GM21786 (cell line): ENCODE measurements around the gene ZNF862.

Source experiments
- ATAC-seq: cut with Tn5 transposase; IDR thresholded peaks from one replicate; pipeline ENCODE4 v1.9.1; 2021; ENCODE audit not compliant: unreplicated experiment

Gene ZNF862

DNA sequence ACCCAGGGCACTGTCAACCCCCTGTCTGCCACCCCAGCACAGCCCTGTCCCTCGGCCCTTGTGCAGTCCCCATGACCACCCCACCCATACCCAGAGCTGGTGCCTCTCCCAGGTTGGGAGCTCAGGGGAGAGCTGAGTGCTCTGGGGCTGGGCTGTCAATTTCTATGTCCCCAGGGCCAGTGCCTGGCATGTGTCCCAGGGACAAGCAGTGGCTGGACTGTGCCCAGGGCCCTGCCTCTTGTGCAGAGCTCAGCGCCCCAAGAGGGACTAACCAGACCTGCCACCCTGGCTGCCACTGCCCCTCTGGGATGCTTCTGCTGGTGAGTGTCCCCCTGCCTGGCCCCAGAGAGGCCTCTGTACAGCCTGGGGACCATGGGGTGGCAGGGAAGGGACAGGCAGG, 29.0 kb upstream of the ZNF862 start:
- ATAC-seq: no peak

DNA sequence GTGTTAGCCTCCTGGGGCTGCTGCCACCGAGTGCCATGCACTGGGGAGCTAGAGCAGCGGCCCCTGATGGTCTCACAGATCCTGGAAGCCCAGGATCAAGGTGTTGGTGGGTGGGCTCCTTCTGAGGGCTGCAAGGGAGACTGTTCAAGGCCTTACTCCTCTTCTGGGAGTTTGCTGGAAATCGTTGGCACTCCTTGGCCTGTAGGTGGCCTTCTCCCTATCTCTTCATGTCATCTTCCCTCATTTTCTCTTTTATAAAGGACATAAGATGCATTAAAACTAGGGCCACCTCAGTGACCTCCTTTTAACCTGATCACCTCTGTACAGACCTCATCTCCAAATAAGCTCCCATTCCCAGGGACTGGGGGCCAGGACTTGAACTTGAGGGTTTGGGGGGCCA, 27.0 kb upstream of the ZNF862 start:
- no peak for ATAC-seq

DNA sequence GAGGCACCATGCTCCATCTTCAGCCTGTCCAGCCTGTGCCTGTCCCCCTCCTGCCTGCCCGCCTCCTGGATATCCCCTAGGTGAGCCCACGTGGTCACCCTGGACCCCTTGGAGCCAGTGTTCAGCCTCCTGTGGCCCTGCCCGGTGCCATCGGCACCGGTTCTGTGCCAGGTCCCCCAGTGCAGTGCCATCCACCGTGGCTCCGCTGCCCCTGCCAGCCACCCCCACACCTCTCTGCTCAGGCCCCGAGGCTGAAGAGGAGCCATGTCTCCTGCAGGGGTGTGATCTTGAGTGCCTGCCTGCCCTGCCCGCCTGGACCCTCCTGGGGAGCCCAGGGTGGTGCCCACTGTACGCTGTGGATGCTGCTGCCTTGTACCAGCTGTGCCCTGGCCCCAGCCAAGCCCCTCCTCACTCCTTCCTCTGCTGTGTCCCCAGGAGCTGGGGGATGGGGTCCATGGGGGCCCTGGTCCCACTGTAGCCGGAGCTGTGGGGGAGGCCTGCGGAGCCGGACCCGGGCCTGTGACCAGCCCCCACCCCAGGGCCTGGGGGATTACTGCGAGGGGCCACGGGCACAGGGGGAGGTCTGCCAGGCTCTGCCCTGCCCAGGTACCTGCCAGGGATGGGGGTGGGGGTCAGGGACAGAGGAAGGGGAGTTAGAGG, 26.2 kb upstream of the ZNF862 start:
- no peak for ATAC-seq

DNA sequence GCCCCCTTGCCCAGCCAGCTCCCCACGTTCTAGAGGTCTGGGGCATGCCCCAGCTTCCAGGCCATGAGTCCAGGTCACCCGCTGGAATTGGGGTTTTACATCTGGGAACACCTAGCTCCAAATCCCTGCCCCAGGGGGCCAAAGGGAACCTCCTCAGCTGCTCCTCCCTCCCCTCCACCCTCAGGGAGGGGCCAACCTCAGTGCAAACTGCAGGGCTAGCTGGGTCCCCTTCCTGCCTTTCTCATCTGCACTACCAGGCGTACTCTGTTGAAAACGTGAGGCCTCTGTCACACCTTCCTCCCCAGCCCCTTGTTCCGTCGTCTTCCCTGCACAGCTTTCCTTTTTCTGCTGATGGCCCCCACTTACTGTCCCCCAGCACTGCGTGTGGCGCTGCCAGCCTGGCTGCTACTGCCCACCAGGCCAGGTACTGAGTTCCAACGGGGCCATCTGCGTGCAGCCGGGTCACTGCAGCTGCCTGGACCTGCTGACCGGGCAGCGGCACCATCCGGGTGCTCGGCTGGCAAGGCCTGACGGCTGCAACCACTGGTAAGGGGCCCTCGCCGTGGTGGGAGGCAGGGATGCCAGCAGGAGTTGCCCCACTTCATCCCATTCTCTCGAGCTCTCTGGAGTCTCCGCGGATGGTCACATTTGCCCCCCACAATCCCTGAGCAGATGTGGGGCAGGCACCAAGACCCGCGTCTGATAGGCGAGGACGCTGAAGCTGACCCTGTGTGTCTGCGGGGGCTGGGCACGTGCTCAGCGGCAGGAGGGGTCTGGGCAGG, 24.7 kb upstream of the ZNF862 start:
- no peak for ATAC-seq

DNA sequence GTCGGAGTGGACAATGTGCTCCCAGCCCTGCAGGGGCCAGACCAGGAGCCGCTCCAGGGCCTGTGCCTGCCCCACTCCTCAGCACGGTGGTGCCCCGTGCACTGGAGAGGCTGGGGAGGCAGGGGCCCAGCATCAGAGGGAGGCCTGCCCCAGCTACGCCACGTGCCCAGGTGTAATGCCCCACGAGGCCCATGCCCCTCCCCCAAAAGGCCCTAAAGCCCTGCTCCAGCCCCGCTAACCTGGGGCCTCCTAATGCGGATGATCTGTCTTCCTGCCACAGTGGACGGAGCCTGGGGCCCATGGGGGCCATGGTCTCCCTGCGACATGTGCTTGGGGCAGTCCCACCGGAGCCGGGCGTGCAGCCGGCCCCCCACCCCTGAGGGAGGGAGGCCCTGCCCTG, 23.7 kb upstream of the ZNF862 start:
- ATAC-seq: no peak

DNA sequence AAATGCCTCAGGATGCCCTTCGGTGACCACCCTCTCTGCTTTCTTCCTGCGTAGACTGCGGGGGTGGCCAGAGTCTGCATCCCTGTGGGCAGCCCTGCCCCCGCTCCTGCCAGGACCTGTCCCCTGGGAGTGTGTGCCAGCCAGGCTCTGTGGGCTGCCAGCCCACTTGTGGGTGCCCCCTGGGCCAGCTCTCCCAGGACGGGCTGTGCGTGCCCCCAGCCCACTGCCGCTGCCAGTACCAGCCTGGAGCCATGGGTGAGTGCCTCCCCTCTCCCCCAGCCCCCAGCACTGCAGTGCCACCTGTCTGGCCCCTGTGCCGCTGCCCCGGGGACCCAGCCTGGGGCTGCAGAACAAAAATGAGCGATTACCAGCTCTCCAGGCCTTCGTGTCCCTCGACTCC, 23.1 kb upstream of the ZNF862 start:
- no peak for ATAC-seq

DNA sequence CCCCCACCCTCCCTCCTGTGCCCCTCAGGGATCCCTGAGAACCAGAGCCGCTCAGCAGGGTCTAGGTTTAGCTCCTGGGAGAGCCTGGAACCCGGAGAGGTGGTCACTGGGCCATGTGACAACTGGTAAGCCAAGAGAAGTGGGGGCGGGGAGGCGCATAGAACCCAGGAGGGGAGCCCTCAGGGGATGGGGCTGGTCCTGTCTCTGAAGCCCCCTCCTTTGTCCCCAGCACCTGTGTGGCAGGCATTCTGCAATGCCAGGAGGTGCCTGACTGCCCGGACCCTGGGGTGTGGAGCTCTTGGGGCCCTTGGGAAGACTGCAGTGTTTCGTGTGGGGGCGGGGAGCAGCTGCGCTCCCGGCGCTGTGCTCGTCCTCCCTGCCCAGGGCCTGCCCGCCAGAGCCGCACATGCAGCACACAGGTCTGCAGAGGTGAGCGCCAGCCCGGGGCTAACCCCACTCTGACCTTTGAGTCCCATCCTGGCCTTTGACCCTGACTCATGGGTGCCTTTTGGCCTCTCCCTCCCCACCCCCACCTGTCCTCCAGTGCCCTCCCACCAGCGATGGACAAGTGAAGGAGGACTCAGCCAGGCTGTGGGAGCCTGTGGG, 22.4 kb upstream of the ZNF862 start:
- no peak for ATAC-seq

DNA sequence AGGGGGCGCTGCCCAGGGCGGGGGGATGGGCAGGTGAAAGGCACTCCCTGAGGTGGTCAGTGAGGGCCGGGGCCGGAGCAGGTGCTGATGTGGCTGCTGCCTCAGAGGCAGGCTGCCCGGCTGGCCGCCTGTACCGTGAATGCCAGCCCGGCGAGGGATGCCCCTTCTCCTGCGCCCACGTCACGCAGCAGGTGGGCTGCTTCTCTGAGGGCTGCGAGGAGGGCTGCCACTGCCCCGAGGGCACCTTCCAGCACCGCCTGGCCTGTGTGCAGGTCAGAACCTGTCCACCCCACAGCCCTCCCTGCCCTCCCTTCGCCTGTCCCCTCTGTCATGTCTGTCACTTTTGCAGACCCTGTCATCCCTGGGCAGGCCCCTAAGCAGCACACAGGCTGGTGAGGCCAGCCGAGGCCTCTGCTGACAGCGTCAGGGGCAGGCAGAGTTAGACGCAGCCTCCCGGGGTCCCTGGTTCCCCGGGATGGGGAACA, 21.9 kb upstream of the ZNF862 start:
- ATAC-seq: no peak

DNA sequence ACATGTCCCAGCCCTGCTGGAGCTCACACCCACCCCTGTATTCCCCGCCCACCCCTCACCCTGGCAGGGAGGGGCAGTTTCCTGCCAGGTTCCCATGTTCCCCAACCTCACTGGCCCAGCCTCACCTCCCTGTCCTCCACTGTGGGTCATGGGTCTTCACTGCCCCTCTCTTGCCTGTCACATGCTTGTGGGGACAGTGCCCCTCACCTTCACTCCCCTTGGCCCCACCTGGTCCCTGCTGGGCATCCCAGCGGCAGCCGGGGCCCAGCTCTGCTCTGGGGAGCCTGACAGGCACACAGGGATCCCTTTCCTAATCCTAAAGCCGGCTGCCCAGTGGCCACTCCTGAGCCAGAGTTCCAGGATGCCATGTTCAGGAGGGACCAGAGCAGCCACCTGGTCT, 21.4 kb upstream of the ZNF862 start:
- ATAC-seq: no peak

DNA sequence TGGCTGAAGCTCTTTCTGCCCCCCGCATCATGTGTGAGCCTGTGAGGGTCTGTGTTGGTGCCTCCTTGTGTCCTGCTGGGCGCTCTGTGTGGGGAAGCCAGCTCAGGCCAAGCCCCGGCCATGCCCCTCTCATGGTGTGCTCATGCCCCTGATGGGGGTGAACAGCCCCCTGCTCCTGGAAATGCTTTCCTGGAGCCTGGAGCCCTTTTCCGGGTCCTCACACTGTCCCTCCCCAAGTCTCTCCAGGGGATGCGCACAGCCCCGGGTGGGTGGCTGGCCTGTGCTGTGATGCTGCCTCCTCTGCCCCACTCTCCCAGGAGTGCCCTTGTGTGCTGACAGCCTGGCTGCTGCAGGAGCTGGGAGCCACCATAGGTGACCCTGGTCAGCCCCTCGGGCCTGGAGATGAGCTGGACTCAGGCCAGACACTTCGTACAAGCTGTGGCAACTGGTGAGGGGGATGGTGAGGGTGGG, 20.8 kb upstream of the ZNF862 start:
- no peak for ATAC-seq

DNA sequence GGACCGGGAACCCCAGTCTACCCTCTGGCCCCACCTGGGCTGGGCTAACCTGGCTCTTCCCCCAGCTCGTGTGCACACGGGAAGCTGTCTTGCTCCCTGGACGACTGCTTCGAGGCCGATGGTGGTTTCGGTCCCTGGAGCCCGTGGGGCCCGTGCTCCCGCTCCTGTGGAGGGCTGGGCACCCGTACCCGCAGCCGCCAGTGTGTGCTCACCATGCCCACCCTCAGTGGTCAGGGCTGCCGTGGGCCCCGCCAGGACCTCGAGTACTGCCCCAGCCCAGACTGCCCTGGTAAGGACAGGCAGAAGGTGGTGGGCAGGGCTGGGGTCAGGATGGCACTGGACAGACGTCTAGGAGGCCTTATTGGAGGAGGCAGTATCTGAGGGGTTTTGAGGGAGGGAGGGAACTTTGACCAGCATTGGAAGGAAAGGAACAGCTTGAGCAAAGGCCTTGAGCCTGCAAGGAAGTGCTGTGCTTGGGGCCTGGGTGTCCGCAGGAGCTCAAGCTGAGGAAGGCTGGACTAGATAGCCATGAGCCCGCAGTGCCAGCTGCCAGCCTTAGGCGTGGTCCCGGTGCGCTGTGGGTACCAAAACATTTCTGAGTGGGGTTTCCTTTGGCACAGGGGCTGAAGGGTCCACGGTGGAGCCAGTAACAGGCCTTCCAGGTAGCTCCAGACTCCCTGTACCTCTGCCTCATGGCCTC, 20.2 kb upstream of the ZNF862 start:
- no peak for ATAC-seq

DNA sequence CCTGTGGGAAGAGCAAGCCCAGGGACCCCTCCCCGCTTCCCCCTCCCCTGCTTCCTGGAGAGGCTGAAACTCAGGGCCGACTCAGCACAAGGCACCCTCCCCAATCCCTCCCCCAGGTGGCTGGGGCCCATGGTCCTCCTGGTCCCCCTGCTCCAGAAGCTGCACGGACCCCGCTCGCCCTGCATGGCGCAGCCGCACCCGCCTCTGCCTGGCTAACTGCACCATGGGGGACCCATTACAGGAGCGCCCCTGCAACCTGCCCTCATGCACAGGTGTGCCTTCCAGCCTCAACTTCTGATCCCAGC, 19.7 kb upstream of the ZNF862 start:
- no peak for ATAC-seq

DNA sequence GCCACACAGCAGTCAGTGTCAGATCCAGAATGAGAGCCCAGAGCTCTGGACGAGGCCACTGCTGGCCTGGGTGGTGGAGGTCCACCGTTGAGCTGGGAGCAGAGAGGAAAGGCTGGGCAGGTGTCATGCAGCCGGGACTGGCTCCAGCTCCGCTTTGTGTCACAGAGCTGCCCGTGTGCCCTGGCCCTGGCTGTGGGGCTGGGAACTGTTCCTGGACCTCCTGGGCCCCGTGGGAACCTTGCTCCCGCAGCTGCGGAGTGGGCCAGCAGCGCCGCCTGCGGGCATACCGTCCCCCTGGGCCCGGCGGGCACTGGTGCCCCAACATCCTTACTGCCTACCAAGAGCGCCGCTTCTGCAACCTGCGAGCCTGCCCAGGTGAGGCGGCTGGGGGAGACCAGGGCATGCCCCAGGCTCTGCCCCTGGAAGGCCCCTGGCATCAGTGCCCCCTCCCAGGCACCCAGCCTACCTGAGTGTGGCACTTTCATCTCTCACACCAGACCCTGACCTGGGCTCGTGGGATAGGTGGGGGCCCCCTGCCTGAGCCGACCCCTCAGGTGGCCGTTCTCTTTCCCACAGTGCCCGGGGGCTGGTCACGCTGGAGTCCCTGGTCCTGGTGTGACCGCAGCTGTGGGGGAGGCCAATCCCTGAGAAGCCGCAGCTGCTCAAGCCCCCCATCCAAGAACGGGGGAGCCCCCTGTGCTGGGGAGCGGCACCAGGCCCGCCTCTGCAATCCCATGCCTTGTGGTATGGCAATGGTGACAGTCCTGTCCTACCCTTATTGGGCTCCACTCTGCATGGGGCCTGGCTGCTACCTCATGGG, 18.8 kb upstream of the ZNF862 start:
- no peak for ATAC-seq

DNA sequence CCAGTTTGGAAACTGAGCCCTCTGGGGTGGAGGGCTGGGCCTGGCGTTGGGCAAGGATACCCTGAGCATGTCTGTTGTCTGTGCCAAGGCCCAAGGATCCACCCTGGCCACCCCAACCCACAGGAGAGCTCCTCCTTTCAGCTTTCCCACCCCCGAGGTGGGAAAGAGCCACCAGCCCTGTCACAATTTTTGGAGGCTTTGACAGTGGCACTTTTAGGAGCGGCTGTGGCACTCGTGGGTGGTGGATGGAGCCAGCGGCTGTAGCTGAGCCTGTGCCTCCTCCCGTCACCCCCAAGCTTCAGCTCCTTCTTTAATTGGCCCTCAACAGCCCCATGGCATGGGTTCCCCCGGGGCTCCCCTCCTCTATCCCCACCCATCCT, 18.2 kb upstream of the ZNF862 start:
- ATAC-seq: no peak

DNA sequence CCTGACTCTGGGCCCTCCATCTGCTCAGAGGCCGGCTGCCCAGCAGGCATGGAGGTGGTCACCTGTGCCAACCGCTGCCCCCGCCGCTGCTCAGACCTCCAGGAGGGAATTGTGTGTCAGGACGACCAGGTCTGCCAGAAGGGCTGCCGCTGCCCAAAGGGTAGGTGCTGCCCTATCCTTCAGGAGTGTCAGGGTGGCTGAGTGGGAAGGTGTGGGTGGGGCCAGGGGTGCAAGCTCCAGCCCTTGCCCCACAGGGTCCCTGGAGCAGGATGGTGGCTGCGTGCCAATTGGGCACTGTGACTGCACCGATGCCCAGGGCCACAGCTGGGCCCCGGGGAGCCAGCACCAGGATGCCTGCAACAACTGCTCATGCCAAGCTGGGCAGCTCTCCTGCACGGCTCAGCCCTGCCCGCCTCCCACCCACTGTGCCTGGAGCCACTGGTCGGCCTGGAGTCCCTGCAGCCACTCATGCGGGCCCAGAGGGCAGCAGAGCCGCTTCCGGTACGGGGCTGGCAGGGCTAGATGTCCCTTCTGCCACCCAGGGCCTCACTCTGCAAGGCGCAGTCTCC, 17.5 kb upstream of the ZNF862 start:
- ATAC-seq: no peak

DNA sequence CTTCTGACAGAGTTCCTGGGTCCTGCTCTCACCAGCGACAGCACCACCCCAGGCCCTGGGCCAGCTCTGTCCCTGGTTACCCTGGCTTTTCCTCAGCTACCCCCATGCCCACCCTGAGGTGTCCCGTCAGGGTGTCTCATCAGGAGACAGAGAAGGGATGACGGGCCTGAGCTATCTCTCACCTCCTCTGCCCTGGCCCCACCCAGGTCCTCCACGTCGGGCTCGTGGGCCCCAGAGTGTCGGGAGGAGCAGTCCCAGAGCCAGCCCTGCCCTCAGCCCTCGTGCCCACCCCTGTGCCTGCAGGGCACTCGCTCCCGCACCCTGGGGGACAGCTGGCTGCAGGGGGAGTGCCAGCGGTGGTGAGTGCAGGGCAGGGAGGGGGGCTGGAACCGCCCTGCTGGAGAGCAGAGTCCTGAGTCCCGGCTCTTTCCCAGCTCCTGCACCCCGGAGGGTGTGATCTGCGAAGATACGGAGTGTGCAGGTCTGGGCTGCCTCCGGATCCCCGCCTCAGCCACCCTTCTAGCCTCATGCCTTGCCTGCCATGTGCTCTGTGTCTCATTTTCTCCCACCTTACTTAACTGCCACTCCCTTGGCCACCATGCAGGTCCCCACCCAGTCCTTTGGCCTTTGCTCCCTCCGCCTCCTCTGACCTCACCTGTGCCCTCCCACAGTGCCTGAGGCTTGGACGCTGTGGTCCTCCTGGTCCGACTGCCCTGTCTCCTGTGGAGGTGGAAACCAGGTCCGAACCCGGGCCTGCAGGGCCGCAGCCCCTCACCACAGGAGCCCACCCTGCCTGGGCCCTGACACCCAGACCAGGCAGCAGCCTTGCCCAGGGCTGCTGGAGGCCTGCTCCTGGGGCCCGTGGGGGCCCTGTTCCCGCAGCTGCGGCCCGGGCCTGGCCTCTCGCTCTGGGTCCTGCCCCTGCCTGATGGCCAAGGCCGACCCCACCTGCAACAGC, 16.7 kb upstream of the ZNF862 start:
- no peak for ATAC-seq

DNA sequence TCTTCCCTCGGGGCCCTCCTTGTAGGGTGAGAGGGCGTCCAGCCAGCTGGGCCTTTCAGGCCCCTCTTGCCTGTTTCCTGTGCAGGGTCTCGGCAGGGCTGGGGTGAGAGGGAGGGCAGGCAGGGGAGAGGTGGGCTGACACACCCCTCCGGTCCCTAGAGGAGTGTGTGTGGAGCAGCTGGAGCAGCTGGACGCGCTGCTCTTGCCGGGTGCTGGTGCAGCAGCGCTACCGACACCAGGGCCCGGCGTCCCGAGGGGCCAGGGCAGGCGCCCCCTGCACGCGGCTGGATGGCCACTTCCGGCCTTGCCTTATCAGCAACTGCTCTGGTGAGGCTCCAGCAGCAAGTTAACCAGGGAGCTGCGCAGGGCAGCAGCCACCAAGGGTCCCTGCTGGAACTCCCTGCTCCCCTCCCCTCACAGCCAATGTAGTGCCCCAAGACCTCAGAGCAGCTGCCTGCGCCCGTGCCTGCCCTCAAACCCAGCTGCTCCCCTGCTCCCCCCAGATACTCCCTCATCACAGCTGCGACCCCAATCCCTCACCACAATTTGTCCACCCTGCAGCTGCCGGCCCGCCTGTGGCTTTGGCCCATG, 15.7 kb upstream of the ZNF862 start:
- ATAC-seq: no peak

DNA sequence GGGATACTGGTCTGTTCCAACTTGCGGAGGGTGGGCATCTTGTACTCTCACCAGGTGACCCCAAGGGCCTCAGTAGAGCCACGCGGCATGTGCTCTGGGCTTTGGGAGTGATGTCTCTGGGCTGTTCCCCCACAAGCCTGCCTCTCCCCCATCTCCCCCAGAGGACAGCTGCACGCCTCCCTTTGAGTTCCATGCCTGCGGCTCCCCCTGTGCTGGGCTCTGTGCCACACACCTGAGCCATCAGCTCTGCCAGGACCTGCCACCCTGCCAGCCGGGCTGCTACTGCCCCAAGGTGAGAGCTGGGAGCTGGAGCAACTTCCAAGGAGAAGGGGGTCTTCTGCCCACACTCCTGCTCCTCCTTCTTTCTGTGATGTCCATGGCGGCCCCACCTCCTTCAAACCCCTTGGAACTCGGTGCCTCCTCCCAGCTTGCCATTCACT, 15.0 kb upstream of the ZNF862 start:
- ATAC-seq: no peak

DNA sequence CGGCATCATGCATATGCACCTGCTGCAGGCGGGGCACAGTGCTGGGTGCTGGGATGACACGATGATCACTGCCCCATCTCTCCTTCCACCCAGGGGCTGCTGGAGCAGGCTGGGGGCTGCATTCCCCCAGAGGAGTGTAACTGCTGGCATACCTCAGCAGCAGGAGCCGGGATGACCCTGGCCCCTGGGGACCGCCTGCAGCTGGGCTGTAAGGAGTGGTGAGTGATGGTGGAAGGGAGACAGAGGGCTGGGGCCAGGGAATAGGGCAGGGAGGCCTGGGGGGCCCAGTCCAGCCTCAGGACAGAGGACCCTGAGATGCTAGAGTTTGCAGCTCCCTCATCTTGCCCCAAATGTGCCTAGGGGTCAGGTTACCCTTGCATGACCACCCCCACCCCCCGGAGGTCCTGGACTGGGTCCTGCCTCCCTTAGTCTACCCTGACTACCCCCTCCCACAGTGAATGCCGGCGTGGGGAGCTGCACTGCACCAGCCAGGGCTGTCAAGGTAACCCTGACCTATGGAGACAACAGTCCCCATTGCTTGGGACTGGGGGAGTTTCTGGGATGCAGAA, 14.5 kb upstream of the ZNF862 start:
- no peak for ATAC-seq
